ENCODE measurements around the gene EPO.

The EPO gene

DNA sequence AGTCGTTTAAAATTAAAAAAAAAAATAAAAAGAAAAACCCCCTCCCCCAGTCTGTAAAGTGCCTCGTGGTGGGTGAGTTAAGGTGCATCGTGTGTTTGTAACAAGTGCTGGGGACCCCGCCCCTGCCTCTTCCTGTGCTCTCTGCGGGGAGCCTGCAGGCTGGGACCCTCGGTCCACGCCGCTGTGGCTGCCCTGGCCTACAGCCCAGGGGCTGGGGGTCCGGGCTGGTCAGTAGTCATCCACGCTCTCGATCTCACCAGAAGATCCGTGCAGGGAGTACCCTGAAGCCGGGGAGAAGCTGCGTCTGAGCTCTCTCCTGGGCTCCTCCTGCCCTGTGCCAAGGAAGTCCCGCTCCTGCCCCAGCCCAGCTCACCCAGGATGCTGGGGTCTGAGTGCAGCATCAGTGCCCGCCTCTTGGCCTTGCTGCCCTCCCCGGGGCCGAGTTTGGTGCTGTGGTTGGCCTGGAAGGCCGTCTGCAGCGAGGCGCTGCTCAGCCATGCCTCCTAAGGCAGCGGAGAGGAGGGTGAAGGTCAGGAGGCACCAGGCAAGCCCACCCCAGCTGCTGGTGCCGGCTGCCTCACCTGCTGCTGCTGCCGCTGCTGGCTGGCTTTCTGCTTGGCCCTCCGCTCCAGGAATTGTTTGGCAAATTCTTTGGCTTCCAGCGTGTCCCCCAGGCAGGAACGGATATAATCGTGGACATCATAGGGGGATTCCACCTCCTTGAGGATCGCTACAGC, 38.6 kb upstream of the EPO start:
- Histone ChIP-seq H3K9ac (ENCODE audit: insufficient read length) (no peak overlapping the region), H3K4me3 (no peak overlapping the region), H3K27ac (peak overlapping the region; percentile 9; the same call in 1 of the 2 replicates), H3K9me3 (ENCODE audit: low read depth, low read length) (no peaks in the 10 kb centered on the region), H3K36me3 (ENCODE audit: insufficient read depth, low read length) (peaks cover 81% of the 10 kb centered on the region)
- no peak for TF ChIP-seq FOXP2 (optimal IDR thresholded peaks at IDR 0.05; ENCODE audit: control extremely low read depth, extremely low read length, insufficient read depth)
- no peak for DNase-seq (ENCODE audit: low read depth, low spot score)

DNA sequence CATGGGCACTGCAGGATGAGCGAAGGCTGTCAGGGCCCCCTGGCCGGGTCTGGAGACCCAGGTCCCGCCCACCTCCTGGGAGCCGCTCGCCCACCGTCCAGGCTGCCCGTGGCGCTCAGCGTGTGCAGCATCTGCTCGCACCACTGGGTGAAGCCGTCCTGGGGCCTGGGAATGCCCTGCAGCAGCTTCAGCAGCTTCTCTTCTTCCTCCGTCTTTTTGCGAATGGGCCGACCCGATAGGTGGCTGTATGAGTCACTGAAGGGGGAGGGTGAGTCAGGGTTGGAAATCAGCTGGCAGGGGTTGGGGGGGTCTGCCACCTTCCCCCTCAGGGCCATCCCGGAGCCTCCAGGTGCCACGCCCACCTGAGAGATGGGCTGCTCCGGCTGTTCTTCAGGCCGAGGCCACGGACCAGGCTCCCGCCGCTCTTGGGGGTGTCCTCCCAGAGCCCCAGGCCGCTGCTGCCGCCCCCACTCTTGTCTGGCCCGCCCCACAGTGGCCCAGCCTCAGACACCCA, 38.0 kb upstream of the EPO start:
- H3K27ac ChIP-seq = no peak overlapping the region
- TF ChIP-seq POLR2AphosphoS5 (IDR thresholded peaks at IDR 0.05; ENCODE audit: borderline replicate concordance, low read depth, low read length) (no peak), EZH2 (IDR thresholded peaks at IDR 0.05) (no peak), FOXP2 (optimal IDR thresholded peaks at IDR 0.05; ENCODE audit: control extremely low read depth, extremely low read length, insufficient read depth) (no peak)
- H3K4me3 ChIP-seq = no peak overlapping the region
- no peaks in the 10 kb centered on the region for H3K9me3 ChIP-seq (ENCODE audit: low read depth, low read length)
- DNase-seq (ENCODE audit: low read depth, low spot score) = no peak
- no peak overlapping the region for H3K9ac ChIP-seq (ENCODE audit: insufficient read length)
- H3K36me3 ChIP-seq (ENCODE audit: insufficient read depth, low read length) = peaks cover 83% of the 10 kb centered on the region

DNA sequence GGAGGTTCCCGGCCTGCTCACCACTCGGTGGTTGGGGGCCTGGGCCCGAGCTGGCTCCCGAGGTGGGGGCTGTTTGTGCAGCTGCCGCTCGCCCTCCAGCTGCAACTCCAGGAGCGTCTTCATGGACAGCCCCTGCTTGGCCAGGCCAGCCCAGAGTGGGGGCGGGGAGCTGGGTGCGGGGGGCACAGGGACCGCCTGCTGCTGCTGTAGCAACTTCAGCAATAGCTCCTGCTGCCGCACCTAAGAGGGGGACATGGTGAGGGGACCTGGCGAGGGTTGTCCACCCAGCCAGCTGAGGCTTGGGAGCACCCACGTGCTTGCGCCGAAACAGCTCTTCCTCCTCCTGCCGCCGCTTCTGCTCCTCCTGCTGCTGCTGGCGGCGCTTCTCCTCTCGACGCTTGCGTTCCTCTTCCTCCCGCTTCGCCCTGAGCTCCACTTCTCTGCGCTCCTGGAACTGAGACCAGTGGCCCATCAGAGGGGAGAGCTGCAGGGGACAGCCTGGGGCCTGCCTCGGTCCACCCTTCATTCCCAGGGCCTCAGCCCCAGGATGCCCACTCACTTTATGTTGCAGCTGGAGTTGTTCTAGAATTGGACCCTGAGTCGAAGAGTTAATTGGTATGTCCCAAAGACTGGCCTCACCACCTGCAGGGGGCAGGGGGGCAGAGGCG, 37.1 kb upstream of the EPO start:
- Histone ChIP-seq H3K4me3 (no peak overlapping the region), H3K36me3 (ENCODE audit: insufficient read depth, low read length) (peaks cover 84% of the 10 kb centered on the region), H3K9ac (ENCODE audit: insufficient read length) (no peak overlapping the region), H3K9me3 (ENCODE audit: low read depth, low read length) (no peaks in the 10 kb centered on the region), H3K27ac (no peak overlapping the region)
- TF ChIP-seq FOXP2 (optimal IDR thresholded peaks at IDR 0.05; ENCODE audit: control extremely low read depth, extremely low read length, insufficient read depth) = no peak
- no peak for TF ChIP-seq EZH2 (IDR thresholded peaks at IDR 0.05)
- no peak for TF ChIP-seq POLR2AphosphoS5 (IDR thresholded peaks at IDR 0.05; ENCODE audit: borderline replicate concordance, low read depth, low read length)
- no peak for DNase-seq (ENCODE audit: low read depth, low spot score)

DNA sequence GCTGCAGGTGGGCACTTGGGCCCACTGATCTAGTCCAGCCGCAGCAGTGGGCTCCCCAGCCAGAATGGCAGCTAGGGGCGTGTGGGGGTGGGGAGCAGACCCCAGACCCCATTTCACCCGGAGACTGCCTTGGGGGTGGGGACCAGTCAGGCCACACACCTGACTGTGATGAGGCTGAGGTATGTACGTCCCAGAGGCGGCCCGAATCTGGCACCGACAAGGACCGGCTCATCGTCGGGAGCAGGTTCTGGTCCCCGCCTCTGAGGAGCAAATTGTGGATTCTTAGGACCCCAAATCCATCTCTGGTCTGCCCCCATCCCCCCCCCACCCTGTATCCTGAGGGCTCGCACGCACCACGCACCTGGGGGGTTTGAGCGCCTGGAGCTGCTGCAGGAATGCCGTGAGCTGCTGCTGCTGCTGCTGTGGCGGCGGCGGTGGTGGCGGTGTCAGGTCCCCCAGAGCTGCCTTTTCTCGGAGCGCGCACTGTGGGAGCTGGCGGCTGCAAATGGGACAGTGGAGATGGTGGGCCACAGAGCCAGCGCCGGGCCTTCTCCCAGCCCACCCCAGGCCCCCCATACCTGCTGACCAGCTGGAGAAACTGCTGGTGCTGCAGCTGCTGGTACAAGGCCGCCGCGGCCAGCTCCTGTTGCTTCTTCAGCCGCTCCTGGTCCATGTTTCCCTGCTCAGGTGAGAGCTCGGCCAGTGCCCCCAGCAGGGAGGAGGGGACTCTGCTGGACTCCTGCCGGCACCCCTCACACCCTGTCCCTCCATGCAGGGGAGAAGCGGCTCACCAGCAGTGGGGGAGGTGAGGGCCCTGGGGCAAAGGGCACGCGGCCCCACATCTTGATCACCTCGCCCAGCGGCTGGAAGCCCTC, 36.4 kb upstream of the EPO start:
- TF ChIP-seq FOXP2 (optimal IDR thresholded peaks at IDR 0.05; ENCODE audit: control extremely low read depth, extremely low read length, insufficient read depth) (no peak), EZH2 (IDR thresholded peaks at IDR 0.05) (no peak), POLR2AphosphoS5 (IDR thresholded peaks at IDR 0.05; ENCODE audit: borderline replicate concordance, low read depth, low read length) (no peak)
- Histone ChIP-seq H3K27ac (no peak overlapping the region), H3K36me3 (ENCODE audit: insufficient read depth, low read length) (peaks cover 87% of the 10 kb centered on the region), H3K9me3 (ENCODE audit: low read depth, low read length) (no peaks in the 10 kb centered on the region), H3K9ac (ENCODE audit: insufficient read length) (no peak overlapping the region), H3K4me3 (no peak overlapping the region)
- no peak for DNase-seq (ENCODE audit: low read depth, low spot score)

DNA sequence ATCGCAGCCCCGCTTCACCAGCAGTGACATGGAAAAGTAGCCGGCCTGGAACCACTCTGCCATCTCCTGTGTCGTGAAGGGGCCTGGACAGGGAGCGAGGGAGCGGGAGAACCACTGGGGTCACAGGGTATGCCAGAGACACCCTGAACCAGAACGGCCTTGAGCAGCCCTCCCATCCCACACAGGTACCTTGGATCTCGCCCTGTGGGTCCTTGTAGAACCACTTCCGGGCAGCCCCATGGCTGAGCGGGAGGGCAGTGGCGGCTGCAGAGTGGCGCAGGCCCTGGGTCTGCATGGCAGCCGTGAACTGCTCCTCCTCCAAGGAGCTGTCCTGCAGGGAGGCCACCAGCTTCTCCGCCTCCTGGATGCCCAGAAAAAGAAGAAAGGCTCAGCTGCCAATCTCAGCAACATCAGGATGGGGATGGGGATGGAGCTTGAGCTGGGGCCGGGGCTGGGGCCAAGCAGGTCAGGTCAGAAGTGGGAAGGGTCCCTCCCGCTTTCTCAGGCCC, 35.7 kb upstream of the EPO start:
- Histone ChIP-seq H3K9ac (ENCODE audit: insufficient read length) (no peak overlapping the region), H3K36me3 (ENCODE audit: insufficient read depth, low read length) (peaks cover 89% of the 10 kb centered on the region), H3K9me3 (ENCODE audit: low read depth, low read length) (no peaks in the 10 kb centered on the region), H3K27ac (no peak overlapping the region), H3K4me3 (no peak overlapping the region)
- DNase-seq (ENCODE audit: low read depth, low spot score) = no peak
- TF ChIP-seq POLR2AphosphoS5 (IDR thresholded peaks at IDR 0.05; ENCODE audit: borderline replicate concordance, low read depth, low read length) (no peak), FOXP2 (optimal IDR thresholded peaks at IDR 0.05; ENCODE audit: control extremely low read depth, extremely low read length, insufficient read depth) (no peak), EZH2 (IDR thresholded peaks at IDR 0.05) (no peak)

DNA sequence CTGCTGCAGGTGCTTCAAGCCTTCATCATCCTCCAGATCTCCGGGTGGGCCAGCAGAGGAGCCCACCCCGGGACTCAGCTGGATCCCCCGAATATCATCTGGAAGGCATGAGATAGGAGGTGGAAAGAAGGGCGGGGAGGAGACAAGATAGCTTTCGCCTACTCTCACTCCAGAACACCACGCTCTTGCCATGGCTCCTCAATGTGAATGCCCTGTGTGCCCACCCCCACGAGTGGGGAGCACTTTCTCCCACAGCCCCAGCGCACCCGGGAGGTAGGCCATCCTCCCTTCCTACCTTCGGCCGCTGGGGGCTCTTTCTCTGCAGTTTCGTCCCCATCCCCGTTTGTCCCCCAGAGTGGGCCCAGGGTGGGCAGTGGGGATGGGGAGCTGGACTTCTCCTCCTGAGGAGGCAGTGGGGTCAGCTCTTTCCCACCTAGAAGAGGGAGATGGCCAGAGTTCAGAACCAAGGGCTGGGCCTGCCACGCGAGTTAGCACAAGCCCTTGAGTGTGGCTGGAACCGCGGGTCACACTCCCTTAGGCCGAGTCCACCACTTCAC, 35.1 kb upstream of the EPO start:
- no peak overlapping the region for H3K9ac ChIP-seq (ENCODE audit: insufficient read length)
- TF ChIP-seq POLR2AphosphoS5 (IDR thresholded peaks at IDR 0.05; ENCODE audit: borderline replicate concordance, low read depth, low read length) = 0 out of 2 replicates have a peak, but pooled peaks have one; percentile 12
- no peak for TF ChIP-seq EZH2 (IDR thresholded peaks at IDR 0.05)
- no peak for TF ChIP-seq FOXP2 (optimal IDR thresholded peaks at IDR 0.05; ENCODE audit: control extremely low read depth, extremely low read length, insufficient read depth)
- DNase-seq (ENCODE audit: low read depth, low spot score) = no peak
- no peaks in the 10 kb centered on the region for H3K9me3 ChIP-seq (ENCODE audit: low read depth, low read length)
- no peak overlapping the region for H3K4me3 ChIP-seq
- peaks cover 90% of the 10 kb centered on the region for H3K36me3 ChIP-seq (ENCODE audit: insufficient read depth, low read length)
- H3K27ac ChIP-seq = no peak overlapping the region

DNA sequence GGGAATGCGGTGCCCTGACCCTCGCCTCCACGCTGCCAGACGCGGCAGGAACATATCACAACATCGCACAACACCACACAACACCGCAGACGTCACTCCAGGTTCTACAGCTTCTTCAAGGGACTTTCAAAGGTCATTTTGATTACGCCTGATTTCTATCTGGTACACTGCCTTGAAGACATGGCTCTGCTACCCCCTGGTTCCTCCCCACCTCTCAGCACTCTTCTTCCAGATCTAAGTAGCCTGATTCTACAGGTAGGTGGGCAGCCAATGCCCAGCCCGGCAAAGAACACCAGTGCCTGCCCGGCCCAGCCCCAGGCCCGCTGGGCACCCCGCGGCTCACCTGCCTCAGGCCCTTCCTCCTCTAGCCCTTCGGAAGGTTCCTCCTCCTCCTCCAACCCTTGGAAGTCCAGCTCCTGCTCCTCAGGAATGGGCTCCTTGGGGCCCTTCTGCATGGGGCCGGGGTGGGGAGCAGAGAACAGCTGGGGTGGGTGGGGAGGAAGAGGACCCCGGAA, 34.6 kb upstream of the EPO start:
- no peak overlapping the region for H3K9ac ChIP-seq (ENCODE audit: insufficient read length)
- TF ChIP-seq FOXP2 (optimal IDR thresholded peaks at IDR 0.05; ENCODE audit: control extremely low read depth, extremely low read length, insufficient read depth) (no peak), POLR2AphosphoS5 (IDR thresholded peaks at IDR 0.05; ENCODE audit: borderline replicate concordance, low read depth, low read length) (no peak), EZH2 (IDR thresholded peaks at IDR 0.05) (no peak)
- DNase-seq (ENCODE audit: low read depth, low spot score) = no peak
- H3K36me3 ChIP-seq (ENCODE audit: insufficient read depth, low read length) = peaks cover 86% of the 10 kb centered on the region
- H3K9me3 ChIP-seq (ENCODE audit: low read depth, low read length) = no peaks in the 10 kb centered on the region
- no peak overlapping the region for H3K4me3 ChIP-seq
- no peak overlapping the region for H3K27ac ChIP-seq

Measured in SK-N-MC (cell line).